Ectodermal cell (in vitro differentiated cells): ENCODE results near the gene ZFP36L1.

Experiments used
- H3K27ac ChIP-seq: 2 replicates; pipeline ENCODE4 v1.7.0; 2013; ENCODE audit warnings: mild to moderate bottlenecking, low read depth, low read length; ENCODE audit not compliant: insufficient read depth, poor library complexity, severe bottlenecking
- H3K27me3 ChIP-seq: 2 replicates; pipeline ENCODE4 v1.7.0; 2013; ENCODE audit warnings: mild to moderate bottlenecking, low read length; ENCODE audit not compliant: insufficient read depth, control insufficient read depth, poor library complexity, severe bottlenecking
- H3K36me3 ChIP-seq: one replicate; pipeline ENCODE4 v1.7.0; 2013; ENCODE audit warnings: low read length; ENCODE audit not compliant: control insufficient read depth, insufficient read depth
- H3K4me1 ChIP-seq: one replicate; pipeline ENCODE4 v1.7.0; 2013; ENCODE audit warnings: low read length; ENCODE audit not compliant: control insufficient read depth, insufficient read depth
- H3K4me3 ChIP-seq: 2 replicates; pipeline ENCODE4 v1.7.0; 2013; ENCODE audit warnings: low read depth, low read length, control low read depth; ENCODE audit not compliant: insufficient read depth
- H3K9me3 ChIP-seq: 2 replicates; pipeline ENCODE4 v1.7.0; 2013; ENCODE audit warnings: mild to moderate bottlenecking, low read length, moderate library complexity; ENCODE audit not compliant: control insufficient read depth
- WGBS, 2 experiments: methylation state at CpG; one replicate each; pipeline ENCODE4 v1.1.7; 2013; ENCODE audit warnings: missing lambda C conversion rate in 2 of 2; 5-methylcytosine and 5-hydroxymethylcytosine counted together

Gene ZFP36L1

GRCh38 chr14:68752271-68753006 is 40.4 kb downstream of the ZFP36L1 start:
- H3K27me3 ChIP-seq: no peaks in the 10 kb centered on the region
- no peak overlapping the region for H3K27ac ChIP-seq
- H3K9me3 ChIP-seq: no peaks in the 10 kb centered on the region
- no peaks in the 10 kb centered on the region for H3K36me3 ChIP-seq
- 95% methylated on average over 6 of the region's 6 CpGs for WGBS, 2 experiments
- H3K4me3 ChIP-seq: no peak overlapping the region
- H3K4me1 ChIP-seq: peaks cover 14% of the 10 kb centered on the region

- Histone ChIP-seq H3K27me3 (no peaks in the 10 kb centered on the region), H3K36me3 (no peaks in the 10 kb centered on the region), H3K4me3 (no peak overlapping the region), H3K4me1 (peaks cover 20% of the 10 kb centered on the region), H3K27ac (no peak overlapping the region), H3K9me3 (no peaks in the 10 kb centered on the region)
- 89 to 93% methylated on average over 11 of the region's 11 CpGs for WGBS, 2 experiments
These were observed 43.1 kb downstream of the ZFP36L1 start for GRCh38 chr14:68749487-68750475.

- Histone ChIP-seq H3K27me3 (no peaks in the 10 kb centered on the region), H3K9me3 (no peaks in the 10 kb centered on the region), H3K4me3 (no peak overlapping the region), H3K27ac (no peak overlapping the region), H3K4me1 (peaks cover 20% of the 10 kb centered on the region), H3K36me3 (no peaks in the 10 kb centered on the region)
- WGBS, 2 experiments: 97% methylated on average over 5 of the region's 5 CpGs
These were observed 44.2 kb downstream of the ZFP36L1 start for GRCh38 chr14:68748691-68749090.

GRCh38 chr14:68748260-68748659 is 44.6 kb downstream of the ZFP36L1 start:
- H3K36me3 ChIP-seq: no peaks in the 10 kb centered on the region
- no peaks in the 10 kb centered on the region for H3K9me3 ChIP-seq
- no peak overlapping the region for H3K27ac ChIP-seq
- 95 to 96% methylated on average over 10 of the region's 10 CpGs for WGBS, 2 experiments
- peaks cover 20% of the 10 kb centered on the region for H3K4me1 ChIP-seq
- no peak overlapping the region for H3K4me3 ChIP-seq
- H3K27me3 ChIP-seq: no peaks in the 10 kb centered on the region

GRCh38 chr14:68747393-68747792 is 45.5 kb downstream of the ZFP36L1 start:
- H3K36me3 ChIP-seq: no peaks in the 10 kb centered on the region
- no peaks in the 10 kb centered on the region for H3K9me3 ChIP-seq
- WGBS, 2 experiments: 97% methylated on average over 5 of the region's 5 CpGs
- no peak overlapping the region for H3K27ac ChIP-seq
- peaks cover 20% of the 10 kb centered on the region for H3K4me1 ChIP-seq
- H3K4me3 ChIP-seq: no peak overlapping the region
- H3K27me3 ChIP-seq: no peaks in the 10 kb centered on the region

- H3K4me1 ChIP-seq: peaks cover 15% of the 10 kb centered on the region
- no peaks in the 10 kb centered on the region for H3K36me3 ChIP-seq
- H3K27ac ChIP-seq: no peak overlapping the region
- H3K9me3 ChIP-seq: peaks cover 4% of the 10 kb centered on the region
- H3K27me3 ChIP-seq: no peaks in the 10 kb centered on the region
- no peak overlapping the region for H3K4me3 ChIP-seq
- WGBS, 2 experiments: 93% methylated on average over 12 of the region's 12 CpGs
These were observed 48.3 kb downstream of the ZFP36L1 start for GRCh38 chr14:68744613-68745012.

GRCh38 chr14:68741839-68742470 is 50.9 kb downstream of the ZFP36L1 start:
- Histone ChIP-seq H3K9me3 (peaks cover 4% of the 10 kb centered on the region), H3K4me3 (no peak overlapping the region), H3K36me3 (no peaks in the 10 kb centered on the region), H3K27ac (no peak overlapping the region), H3K27me3 (no peaks in the 10 kb centered on the region), H3K4me1 (peaks cover 6% of the 10 kb centered on the region)
- WGBS, 2 experiments: 95 to 97% methylated on average over 6 of the region's 6 CpGs

GRCh38 chr14:68741477-68741791 is 51.4 kb downstream of the ZFP36L1 start:
- no peak overlapping the region for H3K27ac ChIP-seq

GRCh38 chr14:68740788-68741476 is 51.9 kb downstream of the ZFP36L1 start:
- H3K9me3 ChIP-seq: peaks cover 4% of the 10 kb centered on the region
- no peak overlapping the region for H3K27ac ChIP-seq
- 93 to 95% methylated on average over 4 of the region's 4 CpGs for WGBS, 2 experiments
- H3K4me3 ChIP-seq: no peak overlapping the region
- no peaks in the 10 kb centered on the region for H3K27me3 ChIP-seq
- H3K36me3 ChIP-seq: no peaks in the 10 kb centered on the region
- H3K4me1 ChIP-seq: peaks cover 14% of the 10 kb centered on the region

More at GRCh38 chr14:68741477-68741791, 51.4 kb downstream of the ZFP36L1 start:
- H3K9me3 ChIP-seq: peaks cover 4% of the 10 kb centered on the region
- no peaks in the 10 kb centered on the region for H3K36me3 ChIP-seq
- H3K4me3 ChIP-seq: no peak overlapping the region
- H3K4me1 ChIP-seq: peaks cover 10% of the 10 kb centered on the region
- no peaks in the 10 kb centered on the region for H3K27me3 ChIP-seq
